ENCODE data around the gene BMERB1.

BMERB1 gene

DNA sequence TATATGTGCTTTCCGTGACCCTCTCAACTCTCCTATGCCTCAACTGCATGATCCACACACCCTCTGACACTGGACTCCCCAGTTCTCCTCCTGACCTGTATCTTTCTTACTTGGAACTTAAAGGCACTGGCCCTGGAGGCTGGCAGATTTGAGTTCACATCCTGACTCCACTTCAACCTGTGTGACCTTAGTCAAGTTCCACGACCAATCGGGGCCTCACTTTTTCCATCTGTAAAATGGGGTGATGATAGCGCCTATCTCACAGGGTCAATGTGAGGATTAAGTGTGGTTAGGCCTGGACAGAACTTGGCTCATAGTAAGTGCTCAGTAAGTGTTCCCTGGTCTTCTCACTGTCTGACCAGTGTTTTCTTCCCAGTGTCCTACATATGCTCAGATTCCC, 183.5 kb downstream of the BMERB1 start:
- no peak for DNase-seq

DNA sequence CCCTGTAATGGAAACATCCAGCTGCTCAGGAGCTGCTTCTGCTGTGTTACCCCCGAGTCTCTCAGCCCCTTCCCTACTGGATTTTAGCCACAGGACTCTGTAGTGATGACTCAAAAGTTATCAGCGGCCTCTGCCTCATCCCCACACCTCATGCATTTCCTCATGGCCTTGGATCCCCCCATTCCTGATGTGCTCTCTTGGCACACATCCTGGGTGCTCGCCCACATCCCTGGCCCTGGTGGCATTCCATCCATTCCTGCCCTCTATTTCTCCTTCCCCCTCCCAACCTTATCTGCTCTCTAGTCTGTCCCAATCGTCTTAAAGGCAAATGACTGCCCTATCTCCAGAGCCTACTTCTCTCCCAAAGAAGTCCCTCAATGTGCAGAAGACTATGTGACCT, 184.0 kb downstream of the BMERB1 start:
- DNase-seq, result no peak

DNA sequence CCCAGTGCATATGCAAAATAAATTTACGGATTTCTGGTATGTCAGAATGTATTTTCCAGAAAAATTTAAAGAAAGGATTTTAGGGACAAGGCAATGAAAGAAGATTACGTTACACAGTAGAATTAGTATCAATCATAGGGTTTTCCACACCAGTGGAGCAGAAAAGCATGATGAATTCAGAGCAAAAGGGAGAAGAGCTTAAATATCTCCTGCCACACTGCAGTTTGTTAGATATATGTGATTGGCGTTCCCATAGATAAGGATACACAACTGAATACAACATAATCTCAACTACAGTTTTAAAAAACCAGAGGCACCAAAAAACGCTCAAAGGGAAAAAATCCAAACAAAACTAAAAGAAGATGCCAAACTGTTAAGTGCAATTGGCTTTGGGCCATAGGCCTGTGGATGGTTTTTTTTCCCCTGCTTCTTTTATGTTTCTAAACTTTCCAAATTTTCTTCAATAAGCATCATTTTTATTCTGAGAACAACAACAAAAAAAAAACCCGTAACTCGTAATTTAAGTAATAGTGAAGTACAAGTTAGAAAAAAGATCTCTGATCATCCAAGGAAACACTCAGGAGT, 186.3 kb downstream of the BMERB1 start:
- no peak for DNase-seq

DNA sequence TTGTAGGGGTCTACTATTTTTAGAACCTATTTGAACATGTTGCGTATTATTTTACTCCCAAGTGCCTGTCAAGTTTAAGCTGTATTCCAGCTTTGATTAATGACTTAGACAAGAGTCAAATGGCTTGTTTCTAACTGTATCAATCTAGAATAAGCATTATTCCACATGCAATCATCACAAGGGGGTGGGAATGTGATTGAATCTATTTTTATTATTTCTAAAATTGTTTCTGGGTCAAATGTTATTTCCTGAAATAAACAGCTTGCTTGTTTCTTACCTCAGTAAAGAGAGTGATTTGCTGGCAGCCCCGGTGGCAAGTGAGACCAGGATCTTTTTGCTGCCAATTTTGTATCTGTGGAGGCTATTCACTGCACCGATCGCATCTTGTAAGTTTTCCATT, 187.1 kb downstream of the BMERB1 start:
- no peak for DNase-seq

DNA sequence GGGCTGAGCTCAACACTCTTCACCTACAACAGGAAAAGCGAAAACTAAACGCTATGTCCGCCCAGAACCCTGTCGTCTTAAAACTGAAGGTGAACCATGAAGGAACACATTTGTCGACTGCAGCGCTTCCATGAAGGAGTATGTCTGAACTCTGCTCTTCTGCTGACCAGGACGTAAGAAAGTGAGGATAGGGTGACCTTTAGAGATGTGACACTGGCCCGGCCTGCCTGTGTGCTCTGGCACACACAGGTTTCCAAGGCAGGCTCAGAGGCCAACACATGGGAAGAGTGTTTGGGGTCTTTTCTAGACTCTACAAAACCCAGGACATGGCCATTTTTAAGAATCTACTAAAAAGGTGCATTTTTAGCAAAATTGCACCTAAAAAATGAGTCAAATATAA, 187.5 kb downstream of the BMERB1 start:
- no peak for DNase-seq

DNA sequence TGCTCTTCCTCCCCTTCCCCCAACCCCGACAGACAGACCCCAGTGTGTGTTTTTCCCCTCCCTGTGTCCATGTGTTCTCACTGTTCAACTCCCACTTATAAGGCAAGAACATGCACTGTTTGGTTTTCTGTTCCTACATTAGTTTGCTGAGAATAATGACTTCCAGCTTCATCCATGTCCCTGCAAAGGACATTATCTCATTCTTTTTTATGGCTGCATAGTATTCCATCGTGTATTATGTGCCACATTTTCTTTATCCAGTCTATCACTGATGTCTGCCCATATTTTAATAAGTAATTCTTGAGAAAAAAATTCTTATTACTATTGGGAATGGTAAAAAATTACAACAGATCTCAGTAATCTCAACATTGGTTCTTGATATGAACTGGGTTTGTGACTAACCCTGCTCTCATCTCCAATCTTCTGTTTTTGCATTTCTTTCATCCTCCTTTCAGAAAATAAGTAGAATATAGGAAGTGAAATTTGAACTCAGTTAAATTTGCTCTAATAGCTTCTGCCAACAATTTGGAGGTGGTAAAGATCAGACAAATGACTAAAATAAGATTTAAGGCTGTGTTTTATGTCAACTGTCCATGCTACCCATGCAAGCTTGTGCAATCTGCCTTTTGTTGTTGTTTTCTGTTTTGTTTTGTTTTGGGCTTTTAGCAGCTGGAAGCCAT, 197.5 kb downstream of the BMERB1 start:
- no peak for DNase-seq

DNA sequence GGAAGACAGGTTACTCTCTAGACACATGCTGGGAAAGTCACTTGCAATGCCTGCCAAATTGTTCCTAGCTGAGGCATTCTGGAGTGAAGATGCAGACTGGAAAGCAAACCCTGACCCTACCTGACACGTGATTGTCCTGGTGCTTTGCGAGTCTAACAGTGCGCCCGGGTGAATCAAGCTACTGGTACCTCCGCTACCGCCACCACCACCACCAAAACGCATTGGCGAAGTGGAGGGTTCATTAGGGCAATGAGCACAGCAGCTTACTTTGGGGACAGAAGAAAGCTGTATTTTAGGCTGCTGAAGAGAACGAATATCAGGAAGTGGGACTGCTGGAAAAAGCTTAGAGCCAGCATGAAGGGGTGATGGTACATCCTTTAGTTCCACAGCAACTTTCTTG, 201.5 kb downstream of the BMERB1 start:
- DNase-seq, result no peak

DNA sequence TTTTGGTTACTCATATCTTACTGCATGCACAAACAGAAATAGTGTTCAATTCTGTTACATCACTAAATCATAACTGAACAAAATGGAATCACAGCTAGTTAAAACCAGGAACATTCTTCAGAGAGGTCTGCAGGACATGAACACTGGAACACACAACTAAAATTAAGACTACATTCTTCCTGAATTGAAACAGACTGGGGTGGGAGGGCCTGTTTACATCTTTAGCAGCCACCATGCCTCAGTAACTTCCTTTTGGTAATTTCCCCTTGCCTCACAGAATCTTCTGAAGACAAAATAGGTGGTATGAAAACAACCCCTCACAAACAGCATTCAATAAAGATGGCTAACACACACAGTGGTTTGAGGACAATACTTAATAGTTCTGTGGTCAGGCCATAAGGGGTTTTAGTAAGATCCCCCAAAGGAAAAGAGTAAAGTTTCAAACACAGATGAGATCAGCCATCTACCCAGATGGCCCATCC, 202.0 kb downstream of the BMERB1 start:
- DNase-seq, result no peak
